Subcutaneous adipose tissue (tissue), 4 donors: ENCODE measurements around the gene OPCML. TPM values are rescaled to one million over a fixed set of nuclear protein-coding genes. Genes with fewer than 3 reads are reported as not detected.

ENCODE experiments used
- total RNA-seq, 4 donors: library from RNA; depleted of rRNA; stranded (reverse); fragments of >200 nt; gene quantifications; one replicate each; pipeline ENCODE4 v1.1.0, GENCODE V29; 2016
- TF ChIP-seq, protein P1 (sequence below): fragments of 450-650 bp; IDR thresholded peaks from one replicate; pipeline ENCODE4 v1.5.1; 2016; ENCODE audit warnings: low read depth, mild to moderate bottlenecking, control low read depth, antibody characterized with exemption, moderate library complexity

The OPCML gene
- total RNA-seq, 4 donors from 2014 or later: under 0.01 TPM; not detected in 3

DNA sequence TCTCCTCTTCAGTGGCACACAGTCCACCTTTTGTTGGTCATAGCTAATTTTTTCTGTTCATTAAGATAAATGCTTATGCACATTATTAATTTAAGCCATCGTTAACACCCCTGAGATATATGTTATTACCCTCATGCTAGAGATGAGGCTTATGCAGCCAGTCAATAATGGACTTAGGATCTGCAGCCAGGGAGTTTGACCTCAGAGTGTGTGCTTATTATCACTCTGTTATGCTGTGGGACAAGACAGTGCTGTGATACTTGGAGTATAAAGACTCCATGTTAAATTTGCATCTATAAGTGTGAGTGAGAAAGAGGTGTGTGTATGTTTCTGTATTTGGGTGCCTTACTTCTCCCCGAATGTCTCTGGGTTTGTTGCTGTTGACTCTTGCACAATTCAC is 969.3 kb downstream of the OPCML start:
- TF ChIP-seq, protein P1, sequence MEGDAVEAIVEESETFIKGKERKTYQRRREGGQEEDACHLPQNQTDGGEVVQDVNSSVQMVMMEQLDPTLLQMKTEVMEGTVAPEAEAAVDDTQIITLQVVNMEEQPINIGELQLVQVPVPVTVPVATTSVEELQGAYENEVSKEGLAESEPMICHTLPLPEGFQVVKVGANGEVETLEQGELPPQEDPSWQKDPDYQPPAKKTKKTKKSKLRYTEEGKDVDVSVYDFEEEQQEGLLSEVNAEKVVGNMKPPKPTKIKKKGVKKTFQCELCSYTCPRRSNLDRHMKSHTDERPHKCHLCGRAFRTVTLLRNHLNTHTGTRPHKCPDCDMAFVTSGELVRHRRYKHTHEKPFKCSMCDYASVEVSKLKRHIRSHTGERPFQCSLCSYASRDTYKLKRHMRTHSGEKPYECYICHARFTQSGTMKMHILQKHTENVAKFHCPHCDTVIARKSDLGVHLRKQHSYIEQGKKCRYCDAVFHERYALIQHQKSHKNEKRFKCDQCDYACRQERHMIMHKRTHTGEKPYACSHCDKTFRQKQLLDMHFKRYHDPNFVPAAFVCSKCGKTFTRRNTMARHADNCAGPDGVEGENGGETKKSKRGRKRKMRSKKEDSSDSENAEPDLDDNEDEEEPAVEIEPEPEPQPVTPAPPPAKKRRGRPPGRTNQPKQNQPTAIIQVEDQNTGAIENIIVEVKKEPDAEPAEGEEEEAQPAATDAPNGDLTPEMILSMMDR: no peak

GRCh38 chr11:132561937-132562336 is 970.4 kb downstream of the OPCML start:
- TF ChIP-seq, protein P1: no peak

DNA sequence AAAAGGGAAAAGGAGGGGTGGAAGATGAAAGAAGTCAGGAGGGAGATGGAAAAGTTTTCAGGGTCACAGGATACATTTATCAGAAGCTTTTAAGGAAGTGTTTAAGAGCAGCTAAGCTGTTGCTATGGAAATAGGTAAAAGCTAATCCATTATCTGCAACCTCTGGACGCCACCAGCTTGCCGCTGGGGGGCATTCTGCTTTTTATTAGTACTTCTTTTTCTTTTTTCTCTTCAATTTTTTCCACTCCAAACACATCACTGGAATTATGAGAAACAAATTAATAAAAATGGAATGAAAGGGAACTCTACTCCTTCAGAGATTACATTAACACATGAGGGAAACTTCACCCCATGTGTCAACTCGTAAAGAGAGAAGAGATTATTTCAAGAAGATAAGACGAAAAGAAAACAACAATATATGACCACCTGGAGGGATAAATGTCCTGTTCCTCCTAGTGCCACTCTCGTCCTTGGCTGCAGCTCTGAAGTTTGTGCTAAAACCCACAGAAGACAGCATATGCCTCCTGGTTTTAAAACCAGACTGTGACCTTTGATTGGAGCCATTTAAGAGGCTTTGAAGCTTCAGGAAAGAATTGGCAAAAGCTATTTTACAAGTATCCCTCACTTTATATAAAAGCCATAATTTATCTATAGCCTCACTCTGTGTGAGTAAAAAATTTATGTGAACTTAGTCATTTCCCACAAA is 972.8 kb downstream of the OPCML start:
- TF ChIP-seq, protein P1: no peak

DNA sequence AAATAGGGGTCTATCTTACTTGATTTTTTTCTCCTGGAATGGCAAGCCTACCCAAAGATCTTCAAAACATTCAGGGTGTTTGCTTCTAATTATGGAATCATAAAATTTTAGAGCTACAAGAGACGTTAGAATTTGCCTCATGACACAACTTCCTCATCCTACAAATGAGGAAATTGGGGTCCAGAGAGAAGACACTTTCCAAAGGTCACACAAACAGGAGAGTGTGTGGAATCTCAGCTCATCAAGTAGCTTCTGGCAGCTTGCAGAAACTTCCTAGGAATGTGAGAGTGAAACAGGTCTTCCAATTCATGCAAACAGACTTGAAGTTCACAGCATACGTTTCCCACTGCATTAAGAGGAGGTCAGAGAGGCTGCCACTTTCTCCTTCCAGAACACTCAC is 976.0 kb downstream of the OPCML start:
- TF ChIP-seq, protein P1: no peak

DNA sequence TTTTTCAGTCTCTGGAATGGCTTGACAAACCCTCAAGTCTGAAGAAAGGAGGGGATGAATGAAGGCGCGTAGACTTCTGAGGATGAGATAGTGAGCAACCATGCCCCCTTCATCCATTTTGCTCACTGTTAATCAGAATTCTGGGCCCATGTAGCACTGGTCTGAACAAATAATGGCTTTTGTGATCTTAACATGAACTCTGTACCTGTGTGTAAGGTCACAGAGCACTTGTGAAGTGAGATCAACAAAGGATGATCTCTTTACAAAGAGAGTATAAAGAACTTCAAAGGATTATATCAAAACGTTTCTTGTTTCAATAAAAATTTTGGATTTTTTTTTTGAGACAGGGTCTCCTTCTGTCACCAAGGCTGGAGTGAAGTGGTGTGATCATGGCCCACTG is 976.7 kb downstream of the OPCML start:
- TF ChIP-seq, protein P1: no peak

DNA sequence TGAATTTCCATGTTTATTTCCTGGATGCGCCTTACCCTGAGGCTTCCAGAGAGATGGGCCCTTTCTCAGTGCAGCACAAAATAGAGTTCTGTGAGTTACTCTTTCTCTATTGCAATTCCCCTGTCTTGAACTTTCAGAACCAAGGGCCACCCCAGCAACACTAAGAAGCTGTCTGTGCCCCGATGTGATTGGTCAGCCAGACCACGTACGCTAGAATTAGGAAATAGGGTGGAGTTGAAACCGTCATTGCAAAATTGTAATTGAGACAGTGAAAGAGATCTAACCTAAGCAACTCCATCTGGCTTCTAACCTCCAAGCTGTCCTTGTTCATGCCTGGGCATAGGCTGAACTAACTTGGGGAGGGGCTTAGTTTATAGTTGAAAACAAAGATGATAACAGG is 981.3 kb downstream of the OPCML start:
- TF ChIP-seq, protein P1: no peak

- TF ChIP-seq, protein P1: no peak
These were observed 982.7 kb downstream of the OPCML start for GRCh38 chr11:132549561-132549960.
